ENCODE data around the gene PGBD2.
A peak's percentile ranks its signal among the peaks of the same experiment; 100 is the strongest.
"Not testable (repeated sequence)": the region's sequence is repeated elsewhere in the genome, so short reads cannot be mapped to it uniquely, and the experiment has no call there.

PGBD2 gene

GRCh38 chr1:248890549-248891498 is 15.2 kb upstream of the PGBD2 start:
- no peak for DNase-seq

GRCh38 chr1:248891758-248892157 is 14.3 kb upstream of the PGBD2 start:
- no peak for DNase-seq

DNA sequence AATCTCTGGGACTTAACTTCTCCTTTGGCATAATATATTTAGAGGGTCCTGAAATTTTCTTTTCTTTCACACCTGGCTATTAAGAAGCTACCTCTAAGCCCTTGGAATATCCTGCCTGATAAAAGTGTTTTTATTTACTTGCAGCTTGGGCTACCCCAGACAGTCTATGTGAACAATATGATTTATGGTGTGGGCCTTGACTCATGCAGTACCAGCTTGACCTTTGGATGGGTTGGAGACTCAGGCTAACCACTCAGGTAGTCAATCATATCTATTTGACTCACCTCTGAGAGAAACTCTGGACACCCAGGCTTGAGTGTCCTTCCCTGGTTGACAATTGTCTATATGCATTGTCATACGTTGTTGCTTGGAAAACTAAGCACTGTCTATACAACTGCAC is 13.4 kb upstream of the PGBD2 start:
- no peak for DNase-seq

GRCh38 chr1:248894837-248895236 is 11.2 kb upstream of the PGBD2 start:
- DNase-seq: no peak

- DNase-seq: no peak
These were observed 8.4 kb upstream of the PGBD2 start for GRCh38 chr1:248897412-248898337.

- no peak for DNase-seq
These were observed 5.4 kb upstream of the PGBD2 start for GRCh38 chr1:248900637-248901036.

DNA sequence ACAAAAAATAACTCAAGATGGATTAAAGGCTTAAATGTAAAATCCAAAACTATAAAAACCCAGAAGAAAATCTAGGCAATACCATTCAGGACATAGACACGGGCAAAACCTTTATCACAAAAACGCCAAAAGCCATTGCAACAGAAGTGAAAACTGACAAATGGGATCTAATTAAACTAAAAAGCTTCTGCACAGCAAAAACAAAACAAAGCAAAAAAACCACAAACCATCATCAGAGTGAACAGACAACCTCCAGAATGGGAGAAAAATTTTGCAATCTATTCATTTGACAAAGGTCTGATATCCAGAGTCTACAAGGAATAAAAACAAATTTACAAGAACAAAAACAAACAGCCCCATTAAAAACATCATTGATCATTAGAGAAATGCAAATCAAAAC is 4.5 kb upstream of the PGBD2 start:
- DNase-seq: no peak

DNA sequence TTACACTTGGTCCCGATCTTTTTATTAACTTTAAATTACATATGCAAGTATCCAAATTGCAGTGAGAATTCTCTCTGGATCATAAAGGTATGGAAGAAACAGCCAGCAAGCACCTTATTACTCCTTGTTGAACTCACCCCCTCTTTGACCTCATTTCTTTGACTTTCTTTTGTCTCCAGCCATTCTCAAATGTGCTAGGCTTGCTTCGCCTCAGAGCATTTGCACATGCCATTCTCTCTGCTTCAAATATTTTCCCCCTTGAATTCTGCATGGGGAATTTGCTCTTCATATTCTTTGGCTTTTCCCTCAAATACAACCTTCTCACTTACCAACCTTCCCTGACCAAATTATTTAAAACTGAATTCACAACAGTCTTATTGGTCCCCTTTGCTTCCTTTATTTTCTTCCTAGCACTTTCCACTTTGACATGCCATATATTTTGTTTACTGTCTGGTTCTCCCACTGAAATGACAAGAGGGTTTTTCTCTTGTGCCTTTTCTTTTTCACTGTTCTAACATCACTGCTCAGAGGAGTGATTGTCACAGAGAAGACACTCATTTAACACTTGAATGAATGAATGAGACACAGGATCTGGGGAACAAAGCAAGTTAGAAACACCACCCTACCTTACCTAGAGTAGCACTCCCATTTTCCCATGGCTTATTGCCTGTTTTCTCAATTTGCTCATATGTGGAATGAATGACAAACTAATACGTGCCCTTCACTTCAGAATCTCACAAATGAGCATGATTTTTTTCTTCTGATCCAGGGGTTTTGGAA is 1.4 kb upstream of the PGBD2 start:
- no peak for DNase-seq

GRCh38 chr1:248905662-248906008 is 400 bp upstream of the PGBD2 start:
- DNase-seq: no peak

GRCh38 chr1:248906753-248907661 is 972 bp downstream of the PGBD2 start:
- no peak for DNase-seq

DNA sequence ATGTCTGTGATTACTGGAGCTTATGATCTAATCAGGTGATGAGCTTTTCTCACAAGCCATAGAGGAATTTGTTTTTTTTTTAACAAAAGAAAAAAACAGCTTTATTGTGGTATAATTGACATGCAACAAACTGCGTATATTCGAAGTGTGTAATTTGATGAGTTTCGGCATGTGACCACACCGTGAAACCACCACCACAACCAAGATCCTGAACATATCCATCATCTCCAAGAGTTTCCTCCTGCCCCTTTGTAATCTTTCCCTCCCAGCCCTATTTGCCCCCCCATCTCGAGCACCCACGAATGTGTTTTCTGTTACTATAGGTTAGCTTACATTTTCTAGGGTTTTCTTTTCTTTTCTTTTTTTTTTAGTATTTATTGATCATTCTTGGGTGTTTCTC is 4.7 kb downstream of the PGBD2 start:
- no peak for DNase-seq

DNA sequence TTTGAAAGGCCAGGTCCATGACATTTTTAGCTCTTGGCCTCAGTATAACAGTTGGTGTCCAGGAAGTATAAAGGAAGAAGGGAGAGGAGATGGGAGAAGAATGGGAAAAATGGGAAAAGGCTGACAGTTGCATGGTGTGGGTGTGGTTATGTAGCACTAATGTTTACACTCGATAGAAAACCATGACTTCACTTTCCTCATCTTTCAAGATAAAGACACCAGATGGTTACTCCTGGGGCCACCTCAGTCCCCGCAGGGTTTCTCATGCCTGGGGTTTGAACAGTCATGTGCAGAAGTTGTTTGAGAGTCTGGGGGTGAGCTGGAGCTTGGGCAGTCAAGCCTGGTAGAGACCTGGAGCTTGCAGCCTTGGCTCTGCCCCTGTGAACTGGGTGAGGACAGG is 7.9 kb downstream of the PGBD2 start:
- no peak for DNase-seq

- DNase-seq: no peak
These were observed 8.9 kb downstream of the PGBD2 start for GRCh38 chr1:248914796-248915381.

DNA sequence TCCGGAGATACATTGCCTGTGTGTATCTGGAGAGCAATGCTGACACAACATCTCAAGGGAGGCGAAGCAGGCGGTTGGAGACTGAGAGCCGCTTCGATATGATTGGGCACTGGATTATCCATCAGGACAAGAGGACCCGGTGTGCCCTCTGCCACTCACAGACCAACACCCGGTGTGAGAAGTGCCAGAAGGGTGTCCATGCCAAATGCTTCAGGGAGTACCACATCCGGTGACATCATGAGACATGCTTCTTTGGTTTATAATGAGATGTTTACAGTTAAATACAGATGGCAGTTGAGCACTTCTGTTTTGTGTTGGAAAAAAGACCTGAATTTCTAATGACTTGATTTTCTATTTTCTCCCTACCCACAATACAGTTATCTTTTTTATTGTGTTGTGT is 12.1 kb downstream of the PGBD2 start:
- no peak for DNase-seq

DNA sequence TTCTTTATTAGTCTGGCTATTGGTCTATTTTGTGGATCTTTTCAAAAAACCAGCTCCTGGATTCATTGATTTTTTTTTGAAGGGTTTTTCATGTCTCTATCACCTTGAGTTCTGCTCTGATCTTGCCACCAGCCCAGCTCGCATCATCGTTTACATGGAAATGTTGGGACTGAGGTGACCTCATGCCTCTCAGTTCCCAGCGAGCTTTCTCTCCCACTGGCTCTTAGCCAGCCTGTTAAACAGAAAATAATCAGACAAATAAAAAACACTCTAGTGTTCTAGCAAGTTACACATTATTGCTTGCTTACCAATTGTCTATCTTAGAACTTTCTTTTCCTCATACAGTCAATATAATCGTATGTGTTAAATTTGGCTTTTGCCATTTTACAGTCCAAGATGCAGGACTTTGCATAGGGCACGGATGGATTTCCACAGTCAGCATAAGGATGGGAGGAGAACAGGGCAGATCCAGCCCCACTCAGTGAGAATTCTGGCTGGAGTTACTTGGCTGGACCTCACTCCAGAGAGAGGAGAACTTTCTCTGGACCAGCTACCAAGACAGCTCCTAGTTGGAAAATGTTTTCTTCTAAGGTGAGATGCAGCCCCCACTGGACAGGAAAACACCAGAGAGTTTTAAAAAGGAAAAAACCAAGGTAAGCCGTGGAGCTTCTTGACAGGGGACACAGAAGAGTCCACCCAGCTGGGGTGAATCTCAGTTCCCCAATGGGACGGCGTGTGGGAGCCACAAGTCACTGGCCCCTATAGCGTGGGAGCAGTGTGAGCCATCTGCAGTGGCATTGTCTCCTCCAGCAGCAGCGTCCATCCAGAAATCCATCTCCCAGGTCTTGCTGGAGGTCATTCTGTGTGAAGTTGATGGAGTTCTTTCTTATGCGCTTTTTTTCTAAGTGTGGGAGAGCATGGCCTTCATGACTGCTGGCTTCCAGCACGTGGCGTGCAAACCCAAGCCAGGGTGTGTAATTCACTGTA is 17.6 kb downstream of the PGBD2 start:
- DNase-seq: no peak

- peak; percentile 4 for DNase-seq
These were observed 18.9 kb downstream of the PGBD2 start for GRCh38 chr1:248924696-248925532.

GRCh38 chr1:248925859-248926258 is 19.8 kb downstream of the PGBD2 start:
- DNase-seq: not testable (repeated sequence)

- no peak for DNase-seq
These were observed 20.6 kb downstream of the PGBD2 start for GRCh38 chr1:248926401-248927182.

All from NCI-H526 treated with DMSO at 0.1 percent for 48 hours (cell line).